Hematopoietic multipotent progenitor cell treated with erythropoietin and hydrocortisone succinate and interleukin-3 and kit ligand, for 4 days (in vitro differentiated cells): Measurements from ENCODE around the gene EDA.
A peak's percentile ranks its signal among the peaks of the same experiment; 100 is the strongest.

Experiments
- DNase-seq: peaks from one replicate; pipeline ENCODE4 v3.0.0-alpha.2; 2015

Gene EDA

DNA sequence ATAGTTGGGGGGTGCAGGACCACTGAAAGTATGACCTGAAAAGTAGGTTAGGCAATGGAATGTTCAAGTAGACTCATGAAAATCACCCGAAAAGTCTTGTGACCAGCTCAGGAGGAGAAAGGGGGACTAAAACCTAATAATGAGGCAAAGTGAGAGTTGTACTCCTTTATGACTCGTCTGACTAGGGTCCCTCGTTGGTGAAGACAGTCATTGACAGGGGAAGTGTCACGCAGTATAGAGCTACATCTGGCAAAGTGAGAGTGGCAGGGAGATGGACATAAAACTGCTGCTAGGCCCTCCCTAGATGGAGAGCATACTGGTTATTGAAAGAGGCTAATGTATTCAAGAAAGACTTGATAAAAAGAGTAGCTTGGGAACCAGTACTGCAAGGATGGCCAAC is 466.8 kb downstream of the EDA start:
- no peak for DNase-seq

DNA sequence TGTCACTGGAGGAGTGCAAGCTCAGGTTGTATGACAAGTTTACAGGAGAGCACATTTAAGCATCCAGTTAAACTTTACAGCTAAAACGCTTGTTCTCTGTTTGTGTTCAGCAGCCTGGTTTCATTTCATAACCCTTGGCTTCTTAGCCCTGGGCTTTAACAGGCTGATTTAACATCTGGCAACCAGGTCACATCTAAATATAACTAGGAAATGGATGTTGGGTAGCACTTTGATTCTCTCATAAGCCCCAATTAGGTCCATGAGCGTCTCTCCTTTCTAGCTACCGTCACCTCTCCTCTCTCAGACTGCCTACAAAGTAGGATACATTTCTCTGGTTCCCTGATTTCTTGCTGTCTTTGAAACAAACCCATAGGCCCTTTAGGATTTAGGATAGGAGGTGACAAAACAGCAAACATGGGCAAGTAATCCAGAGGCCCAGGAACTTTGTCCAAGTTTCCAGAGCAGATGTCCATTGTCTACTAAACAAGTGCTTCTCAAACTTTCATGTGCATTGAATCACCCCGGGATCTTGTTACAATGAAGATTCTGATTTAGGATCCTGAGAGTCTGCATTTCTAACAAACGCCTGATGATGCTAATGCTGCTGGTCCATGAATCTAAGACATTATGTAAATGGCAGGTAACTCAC is 468.8 kb downstream of the EDA start:
- DNase-seq = no peak

DNA sequence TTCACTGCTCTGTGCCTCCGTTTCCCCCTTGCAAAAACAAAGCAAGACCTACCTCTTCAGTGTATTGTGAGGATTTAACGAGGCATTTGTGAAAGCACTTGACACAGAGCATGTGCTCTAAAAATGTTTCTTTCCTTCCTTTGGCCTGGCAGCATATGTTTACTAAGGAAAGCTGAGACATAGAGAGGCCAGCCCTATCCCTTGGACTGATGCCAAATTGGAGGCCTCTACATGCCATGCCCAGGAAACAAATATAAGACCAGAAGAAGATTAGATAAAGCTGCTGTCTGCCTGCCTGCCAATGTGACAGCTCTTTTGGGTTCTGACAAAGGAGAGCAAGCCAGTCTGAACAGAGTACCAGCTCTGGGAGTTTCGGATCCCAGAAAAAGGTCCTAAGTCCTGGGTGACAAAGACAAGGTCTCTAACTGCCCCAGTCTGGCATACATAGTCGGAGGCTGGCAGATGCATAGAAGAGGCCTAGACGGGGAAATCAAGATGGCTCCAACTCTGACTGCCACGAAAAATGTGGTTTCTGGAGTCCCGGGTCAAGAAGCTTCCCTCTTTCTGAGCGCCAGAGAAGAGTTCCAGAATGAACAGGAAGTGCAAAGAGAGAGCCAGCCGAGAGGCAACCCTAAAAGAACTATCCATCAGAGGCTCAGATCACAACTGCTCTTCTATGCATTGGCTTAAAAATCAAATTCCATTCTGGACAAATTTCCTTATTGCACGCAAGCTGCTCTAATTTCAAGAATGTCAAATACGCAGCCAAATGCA is 472.1 kb downstream of the EDA start:
- DNase-seq = peak; percentile 66

DNA sequence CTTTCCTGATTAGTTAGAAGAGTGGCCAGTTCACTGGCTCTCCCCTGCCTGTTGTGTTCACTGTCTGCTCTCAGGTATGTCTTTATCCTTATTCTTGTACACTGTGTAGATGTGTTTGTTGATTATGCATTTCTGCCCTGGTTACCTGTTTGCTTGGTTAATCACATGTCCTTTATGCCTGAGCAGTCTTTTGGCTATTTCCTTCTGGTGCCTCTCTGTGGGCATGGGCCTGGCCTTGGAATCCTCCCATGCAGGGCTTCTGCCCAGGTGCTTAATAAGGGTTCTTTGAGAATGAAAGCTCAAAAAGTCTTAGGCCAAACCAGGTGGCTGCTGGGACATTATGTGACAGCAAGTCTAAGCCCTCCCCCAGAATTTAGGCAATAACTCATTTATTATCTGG is 472.8 kb downstream of the EDA start:
- no peak for DNase-seq
